Fibroblast of skin of left biceps (primary cell): ENCODE measurements around the gene ATF1.
"Not testable (repeated sequence)": the region's sequence is repeated elsewhere in the genome, so short reads cannot be mapped to it uniquely, and the experiment has no call there.

Experiments used
- DNase-seq, 2 experiments: peaks; one replicate each; pipeline ENCODE4 v3.0.0-alpha.2; 2013; ENCODE audit warnings: low read depth in 2 of 2

ATF1 gene

DNA sequence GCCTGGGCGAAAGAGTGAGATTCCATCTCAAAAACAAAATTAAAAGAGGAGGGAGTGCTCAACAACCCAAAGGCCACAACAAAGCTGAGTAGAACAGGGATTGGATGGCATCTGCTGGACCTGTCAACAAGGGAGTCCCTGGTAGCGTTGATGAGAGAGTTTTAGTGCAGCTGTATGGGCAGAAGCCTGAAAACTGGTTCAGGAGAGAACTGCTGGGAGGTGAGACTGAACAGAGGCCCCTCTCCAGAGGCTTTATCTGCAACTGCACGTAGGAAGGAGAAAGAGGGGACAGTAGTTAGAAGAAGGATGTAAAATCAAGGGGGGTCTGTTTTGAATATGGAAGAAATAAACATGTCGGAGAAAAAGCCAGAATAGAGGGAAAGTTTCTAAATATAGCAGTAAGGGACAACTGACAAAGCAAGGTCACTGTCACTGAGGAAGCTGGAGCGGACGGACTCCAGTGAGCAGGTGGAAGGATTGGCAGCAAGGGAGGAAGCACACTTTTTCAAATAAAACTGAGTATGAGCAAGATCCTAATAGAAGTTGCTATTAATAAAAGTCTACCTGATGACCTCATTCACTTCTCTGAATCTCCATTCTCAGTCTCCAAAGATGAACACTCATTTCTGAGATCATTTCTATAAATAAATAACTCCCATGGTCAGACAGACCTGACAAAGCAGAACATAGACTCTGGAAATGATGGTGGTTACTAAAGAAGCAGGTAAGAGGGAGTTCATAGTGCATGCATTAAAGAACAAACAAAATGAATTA, 11.8 kb upstream of the ATF1 start:
- DNase-seq: no peak

DNA sequence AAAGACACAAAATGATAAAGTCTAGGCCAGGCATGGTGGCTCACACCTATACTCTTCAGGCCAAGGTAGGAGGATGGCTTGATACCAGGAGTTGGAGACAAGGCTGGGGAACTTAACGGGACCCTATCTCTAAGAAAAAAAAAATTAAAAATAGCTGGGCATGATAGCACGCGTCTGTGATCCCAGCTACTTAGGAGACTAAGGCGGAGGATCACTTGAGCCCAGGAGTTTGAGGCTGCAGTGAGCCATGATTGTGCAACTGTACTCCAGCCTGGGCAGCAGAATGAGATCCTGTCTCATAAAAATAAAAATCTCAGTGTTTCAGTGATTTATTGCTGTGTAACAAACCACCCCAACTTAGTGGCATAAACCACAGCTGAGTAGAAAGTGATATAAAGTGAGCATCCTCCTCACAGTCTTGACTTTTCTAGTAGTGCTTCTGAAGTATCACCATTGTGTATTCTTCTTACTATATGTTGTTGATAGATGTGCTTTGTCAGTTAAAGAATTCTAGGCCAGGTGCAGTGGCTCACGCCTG, 10.6 kb upstream of the ATF1 start:
- DNase-seq: no peak

DNA sequence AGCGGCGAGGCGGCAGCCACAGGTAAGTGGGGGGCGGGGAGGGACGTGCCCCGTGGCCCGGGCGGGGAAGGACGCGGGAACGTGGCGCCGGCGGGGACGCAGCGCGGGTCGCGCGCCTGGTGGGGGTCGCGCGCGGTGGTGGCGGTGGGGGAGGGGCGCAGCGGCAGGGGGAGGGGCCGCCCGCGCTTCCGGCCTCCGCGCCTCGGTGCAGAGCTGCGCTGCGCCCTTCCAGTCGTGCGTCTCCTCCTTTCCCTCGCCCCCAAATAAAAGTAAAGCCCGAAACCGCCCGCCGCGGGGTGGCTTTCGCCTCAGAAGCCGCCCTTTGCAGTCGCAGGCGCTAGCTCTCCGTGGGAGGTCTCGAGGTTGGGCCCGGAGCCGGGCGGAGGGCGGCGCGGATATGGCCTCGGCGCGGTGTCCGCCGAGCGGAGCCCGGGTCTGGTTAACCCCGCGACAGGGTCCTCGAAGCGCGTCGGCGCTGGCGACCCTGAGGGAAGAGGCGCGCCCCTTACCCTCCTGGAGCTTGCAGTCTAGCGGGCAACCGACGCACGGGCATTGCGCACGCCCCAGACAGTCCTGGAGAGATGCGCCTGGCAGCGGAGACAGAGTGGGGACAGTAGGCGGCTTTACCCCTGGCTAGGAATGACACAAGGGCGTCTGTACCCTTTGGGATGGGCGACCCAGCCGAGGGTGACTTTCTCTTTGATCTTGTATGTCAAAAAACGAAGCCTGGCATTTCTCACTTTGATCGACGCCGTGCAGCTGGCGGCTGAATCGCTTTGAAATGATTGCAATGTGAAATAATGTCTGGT, 589 bp downstream of the ATF1 start:
- DNase-seq: no peak

DNA sequence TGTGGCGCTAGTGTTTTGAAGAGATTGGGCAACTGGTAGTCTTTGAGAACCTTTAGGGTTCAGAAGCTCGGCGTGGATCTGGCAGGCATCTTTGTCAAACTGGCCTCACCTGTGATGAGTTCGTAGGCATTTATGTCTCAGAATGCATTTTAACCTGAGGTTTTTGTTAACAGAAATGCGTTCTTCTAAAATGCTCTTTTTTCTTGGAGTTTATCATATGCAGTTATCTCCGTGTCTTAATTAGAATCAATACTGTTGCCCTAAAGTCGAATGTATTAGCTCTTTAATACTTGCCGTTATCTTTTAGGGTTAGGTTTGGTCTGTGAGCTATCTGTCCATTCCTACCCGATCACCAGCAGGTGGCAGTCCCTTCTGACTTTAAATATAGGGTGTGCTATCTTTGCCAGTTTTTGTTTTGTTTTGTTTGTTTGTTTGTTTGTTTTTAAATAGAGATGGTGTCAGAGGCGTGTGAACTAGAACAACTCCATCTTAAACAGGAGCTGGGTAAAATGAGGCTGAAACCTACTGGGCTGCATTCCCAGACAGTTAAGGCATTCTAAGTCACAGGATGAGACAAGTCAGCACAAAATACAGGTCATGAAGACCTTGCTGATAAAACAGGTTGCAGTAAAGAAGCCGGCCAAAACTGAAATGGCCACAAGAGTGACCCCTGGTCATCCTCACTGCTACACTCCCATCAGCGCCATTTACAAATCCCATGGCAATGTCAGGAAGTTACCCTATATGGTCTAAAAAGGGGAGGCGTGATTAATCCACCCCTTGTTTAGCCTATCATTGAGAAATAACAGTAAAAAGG, 1.4 kb downstream of the ATF1 start:
- DNase-seq: no peak

DNA sequence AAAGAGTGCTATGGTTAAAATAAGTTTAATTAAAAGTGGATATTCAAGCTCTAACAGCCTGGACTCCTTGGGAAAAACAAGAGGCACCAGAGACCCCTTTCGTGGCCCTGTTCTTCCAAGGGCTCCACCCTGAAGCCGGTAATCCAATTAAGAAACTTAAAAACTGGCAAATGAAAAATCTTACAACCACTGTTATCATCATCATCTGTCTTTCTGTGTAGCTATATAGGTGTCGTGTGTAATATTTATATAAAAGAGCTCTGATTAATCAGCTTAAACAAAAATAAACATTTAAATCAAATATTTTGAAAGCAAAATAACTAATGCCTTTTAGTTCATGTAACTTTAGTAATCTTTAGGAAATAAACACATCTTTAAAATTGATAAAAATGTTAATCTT, 4.5 kb downstream of the ATF1 start:
- no peak for DNase-seq

DNA sequence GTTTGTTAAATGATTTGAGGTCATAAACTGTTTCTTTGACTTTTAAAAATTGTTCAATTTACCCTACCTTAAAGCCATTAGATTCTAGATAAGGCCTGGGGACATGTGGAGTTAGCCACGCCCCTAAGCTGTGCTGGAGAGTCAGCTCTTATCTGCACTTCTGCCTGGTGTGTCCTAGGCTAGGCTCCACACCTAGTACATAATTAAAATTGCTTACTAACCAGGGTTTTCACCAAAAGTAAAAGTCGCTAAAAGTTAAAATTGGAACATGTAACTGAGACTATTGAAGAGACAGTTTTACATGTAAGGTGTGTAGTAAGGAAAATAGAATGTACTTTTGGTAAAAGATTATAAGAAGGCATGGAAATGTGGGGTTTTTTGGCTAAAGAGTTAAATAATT, 4.9 kb downstream of the ATF1 start:
- not testable (repeated sequence) for DNase-seq

DNA sequence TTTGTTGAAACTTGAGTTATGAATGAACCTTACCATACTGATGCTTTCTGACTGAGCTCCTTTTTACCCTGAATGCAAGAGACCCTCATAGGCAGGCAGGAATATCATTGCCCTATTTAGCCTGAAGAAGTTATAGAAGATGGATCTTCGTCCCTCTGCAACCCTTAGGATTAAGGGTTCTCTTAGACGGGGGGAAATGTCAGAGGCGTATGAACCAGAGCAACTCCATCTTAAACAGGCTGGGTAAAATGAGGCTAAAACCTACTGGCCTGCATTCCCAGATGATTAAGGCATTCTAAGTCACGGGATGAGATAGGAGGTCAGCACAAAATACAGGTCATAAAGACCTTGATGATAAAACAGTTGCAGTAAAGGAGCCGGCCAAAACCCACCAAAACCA, 7.5 kb downstream of the ATF1 start:
- no peak for DNase-seq

DNA sequence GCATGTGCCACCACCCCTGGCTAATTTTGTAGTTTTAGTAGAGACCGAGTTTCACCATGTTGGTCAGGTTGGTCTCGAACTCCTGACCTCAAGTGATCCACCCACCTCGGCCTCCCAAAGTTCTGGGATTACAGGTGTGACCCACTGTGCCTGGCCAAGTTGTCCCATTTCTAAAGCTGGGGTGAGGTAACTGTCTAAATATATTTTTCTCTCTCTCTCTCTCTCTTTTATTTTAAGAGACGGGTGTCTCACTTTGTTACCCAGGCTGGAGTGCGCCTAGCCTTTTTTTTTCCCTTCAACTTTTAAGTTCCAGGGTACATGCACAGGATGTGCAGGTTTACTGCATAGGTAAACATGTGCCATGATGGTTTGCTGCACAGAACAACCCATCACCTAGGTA, 8.6 kb downstream of the ATF1 start:
- no peak for DNase-seq

DNA sequence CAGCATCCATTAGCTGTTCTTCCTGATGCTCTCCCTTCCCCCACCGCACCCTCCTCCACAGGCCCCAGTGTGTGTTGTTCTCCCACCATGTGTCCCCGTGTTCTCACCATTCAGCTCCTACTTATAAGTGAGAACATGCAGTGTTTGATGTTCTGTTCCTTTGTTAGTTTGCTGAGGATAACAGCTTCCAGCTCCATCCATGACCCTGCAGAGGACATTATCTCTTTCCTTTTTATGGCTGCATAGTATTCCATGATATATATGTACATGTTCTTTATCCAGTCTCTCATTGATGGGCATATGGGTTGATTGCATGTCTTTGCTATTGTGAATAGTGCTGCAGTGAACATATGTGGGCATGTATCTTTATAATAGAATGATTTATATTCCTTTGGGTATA, 9.0 kb downstream of the ATF1 start:
- DNase-seq: no peak

DNA sequence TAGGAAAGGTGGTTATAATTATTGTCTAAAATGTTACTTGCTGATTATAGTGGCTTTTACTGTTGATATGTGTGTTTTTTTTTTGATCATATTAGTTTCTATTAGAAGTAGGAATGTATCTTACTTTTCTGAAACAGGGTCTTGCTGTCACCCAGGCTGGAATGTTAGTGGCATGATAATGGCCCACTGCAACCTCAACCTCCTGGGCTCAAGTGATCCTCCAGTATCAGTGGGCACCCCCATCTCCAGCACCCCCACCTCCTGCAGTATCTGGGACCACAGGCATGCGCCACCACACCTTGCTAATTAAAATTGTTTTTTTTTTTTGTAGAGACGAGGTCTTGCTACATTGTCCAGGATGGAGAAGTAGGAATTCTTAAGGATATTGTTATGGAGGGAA, 11.3 kb downstream of the ATF1 start:
- no peak for DNase-seq

DNA sequence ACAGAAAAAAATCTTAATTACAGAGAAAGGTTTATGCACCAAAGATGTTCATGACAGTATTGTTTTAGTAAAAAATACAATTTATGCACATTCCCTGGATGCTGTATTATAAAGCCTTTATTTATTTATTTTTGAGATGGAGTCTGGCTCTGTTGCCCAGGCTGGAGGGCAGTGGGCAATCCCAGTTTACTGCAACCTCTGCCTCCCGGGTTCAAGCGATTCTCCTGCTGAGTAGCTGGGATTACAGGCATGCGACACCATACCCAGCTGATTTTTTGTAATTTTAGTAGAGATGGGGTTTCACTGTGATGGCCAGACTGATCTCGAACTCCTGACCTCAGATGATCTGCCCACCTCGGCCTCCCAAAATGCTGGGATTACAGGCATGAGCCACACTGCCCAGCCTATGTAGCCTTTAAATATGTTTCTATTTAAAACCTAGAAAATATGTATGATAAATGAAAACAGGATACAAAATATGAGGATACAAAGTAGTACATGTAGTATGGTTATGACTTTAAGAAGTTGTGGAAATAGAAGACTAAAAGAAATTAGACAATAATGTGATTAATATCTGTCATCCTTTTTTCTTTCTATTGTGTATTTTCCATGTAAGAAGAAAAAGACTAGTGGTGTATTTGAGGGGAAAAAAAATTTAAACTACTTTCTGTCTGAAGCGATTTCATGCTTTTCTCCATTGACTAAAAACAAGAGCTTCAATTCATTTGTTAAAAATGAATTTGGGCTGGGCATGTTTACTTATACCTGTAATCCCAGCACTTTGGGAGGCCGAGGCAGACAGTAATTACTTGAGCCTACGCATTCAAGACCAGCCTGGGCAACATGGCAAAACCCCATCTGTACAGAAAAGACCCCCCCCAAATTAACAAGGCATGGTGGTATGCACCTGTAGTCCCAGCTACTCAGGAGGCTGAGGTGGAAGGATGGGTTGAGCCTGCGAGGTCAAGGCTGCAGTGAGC, 13.1 kb downstream of the ATF1 start:
- DNase-seq: no peak

DNA sequence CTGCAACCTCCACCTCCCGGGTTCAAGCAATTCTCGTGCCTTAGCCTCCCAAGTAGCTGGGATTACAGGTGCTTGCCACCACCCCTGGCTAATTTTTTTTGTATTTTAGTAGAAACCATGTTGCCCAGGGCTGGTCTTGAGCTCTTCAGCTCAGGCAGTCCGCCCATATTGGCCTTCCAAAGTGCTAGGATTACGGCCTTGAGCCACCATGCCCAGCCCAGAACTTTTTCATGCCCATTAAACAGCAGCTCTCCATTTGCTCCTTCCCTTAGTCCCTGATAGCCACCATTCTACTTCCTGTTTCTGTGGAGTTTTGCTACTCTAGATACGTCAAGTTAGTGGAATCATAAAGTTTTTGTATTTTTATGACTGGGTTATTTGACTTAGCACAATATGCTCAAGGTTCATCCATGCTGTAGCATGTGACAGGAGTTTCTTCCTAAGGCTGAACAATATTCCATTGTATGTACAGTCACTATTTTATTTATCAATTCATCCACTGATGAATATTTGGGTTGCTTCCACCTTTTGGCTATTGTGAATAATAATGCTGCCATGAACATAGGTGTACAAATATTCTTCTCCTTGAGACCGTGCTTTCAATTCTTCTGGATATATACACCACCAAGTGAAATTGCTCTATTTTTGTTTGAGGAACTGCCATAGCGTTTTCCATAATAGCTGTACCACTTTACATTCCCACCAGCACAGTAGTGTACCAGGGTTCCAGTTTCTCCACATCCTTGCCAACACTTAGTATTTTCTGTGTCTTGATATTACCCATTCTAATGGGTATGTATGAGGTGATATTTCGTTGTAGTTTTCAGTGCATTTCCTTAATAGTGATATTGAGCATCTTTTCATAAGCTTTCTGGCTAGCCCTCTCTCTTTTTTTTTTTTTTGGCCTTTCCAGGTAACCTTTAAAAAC, 15.0 kb downstream of the ATF1 start:
- DNase-seq: no peak

DNA sequence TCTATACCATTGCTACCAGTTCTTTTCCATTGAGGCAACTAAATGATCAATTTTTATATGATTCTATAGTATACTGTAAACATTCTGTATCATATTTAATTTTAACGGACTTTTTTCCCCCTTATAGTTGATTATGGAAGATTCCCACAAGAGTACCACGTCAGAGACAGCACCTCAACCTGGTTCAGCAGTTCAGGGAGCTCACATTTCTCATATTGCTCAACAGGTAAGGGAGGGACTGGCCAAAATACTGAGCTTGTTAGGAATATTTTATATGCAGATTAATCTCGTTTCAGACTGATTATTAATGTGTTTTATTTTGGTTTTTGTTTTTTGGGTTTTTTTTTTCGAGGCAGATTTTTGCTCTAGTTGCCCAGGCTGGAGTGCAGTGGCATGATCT, 16.1 kb downstream of the ATF1 start:
- no peak for DNase-seq

DNA sequence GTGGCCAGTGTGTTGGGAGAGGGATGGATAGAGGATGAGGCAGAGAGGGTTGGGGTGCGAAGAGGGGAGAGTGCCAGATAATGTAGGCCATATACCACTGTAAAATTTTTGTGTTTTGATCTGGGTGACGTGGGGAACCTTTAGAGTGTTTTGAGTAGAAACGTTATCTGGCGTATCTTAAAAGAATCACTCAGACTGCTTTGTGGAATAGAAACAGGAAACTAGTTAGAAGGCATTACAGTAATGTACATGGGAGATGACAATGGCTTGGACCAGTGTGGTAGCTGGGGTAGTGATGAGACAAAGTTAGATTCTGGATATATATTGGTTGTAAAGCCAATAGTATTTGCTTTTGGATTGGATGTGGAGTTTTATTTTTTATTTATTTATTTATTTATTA, 20.6 kb downstream of the ATF1 start:
- no peak for DNase-seq

DNA sequence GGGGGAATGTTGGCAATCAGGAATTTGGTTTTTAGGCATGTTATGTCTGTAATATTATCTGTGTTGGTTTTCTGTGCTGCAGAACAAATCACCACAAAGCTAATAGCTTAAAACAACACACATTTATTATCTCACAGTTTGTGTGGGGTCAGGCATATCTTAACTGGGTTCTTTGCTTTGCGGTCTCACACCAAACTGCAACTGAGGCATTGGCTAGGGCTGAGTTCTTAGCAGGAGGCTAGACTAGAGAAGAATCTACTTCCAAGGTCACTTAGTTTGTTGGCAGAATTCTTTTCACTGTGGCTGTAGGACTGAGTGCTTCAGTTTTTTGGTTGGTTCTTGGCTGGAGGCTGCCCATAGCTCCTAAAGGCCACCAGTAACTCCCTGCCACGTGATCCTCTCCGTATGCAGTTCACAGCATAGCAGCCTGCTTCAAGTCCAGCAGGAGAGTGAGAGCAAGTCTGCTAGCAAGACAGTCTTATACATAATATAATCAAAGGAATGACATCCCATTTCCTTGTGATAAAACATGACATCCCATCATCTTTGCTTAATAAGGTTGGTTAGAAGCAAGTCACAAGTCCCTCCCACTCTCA, 21.6 kb downstream of the ATF1 start:
- DNase-seq: no peak

DNA sequence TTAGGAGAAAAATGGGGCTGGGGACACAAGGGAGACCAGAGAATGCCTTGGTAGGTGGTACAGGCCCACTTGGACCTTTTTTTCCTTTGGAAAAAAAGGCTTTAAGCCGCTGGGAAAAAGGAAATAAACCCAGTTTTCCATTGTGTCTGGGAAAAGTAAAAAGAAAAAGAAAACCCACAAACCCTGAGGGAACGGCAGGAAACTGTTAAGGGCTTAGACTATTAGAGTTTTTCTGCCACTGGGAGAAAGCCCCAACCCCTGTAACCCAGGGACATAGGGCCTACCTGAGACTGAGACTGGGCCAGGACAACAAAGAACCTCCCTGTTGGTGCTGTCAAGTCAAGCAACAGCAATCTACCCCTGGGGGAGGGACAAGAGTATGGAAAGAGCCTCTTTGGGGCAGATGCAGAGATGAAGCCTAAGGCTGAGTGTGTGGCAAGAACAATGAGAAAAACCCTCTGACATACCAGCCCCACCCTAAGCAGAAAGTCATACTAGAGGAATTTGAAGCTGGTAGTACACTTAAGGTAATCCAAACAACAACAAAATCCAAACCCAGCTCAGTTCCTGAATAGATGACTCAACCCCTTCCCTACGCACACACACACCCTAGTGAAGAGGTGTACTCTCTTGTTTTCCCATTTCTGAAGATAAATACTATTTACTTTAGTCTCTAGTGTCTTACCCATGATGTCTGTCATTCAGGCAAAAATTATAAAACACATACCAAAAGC, 22.8 kb downstream of the ATF1 start:
- peak; percentile 51 to 56 for DNase-seq

DNA sequence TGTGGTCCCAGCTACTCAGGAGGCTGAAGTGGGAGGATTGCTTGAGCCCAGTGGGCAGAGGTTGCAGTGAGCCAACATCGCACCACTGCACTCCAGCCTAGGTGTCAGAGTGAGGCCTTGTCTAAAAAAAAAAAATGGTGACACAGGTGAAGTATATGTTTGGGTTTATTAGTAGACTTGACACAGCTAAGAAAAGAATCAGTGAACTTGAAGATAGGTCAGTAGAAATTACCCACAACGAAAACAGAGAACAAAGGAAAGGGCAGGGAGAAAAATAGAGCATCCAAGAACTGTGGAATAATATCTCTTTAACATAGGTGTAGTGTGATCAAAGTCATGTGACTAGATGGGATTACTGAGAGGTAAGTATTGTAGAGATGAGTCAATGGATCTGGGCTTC, 23.7 kb downstream of the ATF1 start:
- DNase-seq: no peak

DNA sequence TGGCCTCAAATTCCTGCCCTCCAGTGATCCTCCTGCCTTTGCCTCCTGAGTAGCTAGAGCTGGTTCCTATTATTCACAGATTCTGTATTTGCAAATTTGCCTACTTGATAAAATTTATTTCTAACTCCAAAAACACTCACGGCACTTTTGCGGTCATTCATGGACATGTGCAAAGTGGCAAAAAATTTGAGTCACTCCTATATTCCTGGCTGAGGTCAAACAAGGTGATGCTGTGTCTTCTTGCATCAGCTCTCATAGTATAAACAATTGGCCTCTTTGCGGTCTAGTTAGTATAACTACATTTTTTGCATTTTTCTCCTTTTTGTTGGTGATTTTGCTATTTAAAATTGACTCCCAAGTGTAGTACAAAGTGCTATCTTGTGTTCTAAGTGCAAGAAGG, 24.7 kb downstream of the ATF1 start:
- peak in 1 of 2 experiments; percentile 22 for DNase-seq

DNA sequence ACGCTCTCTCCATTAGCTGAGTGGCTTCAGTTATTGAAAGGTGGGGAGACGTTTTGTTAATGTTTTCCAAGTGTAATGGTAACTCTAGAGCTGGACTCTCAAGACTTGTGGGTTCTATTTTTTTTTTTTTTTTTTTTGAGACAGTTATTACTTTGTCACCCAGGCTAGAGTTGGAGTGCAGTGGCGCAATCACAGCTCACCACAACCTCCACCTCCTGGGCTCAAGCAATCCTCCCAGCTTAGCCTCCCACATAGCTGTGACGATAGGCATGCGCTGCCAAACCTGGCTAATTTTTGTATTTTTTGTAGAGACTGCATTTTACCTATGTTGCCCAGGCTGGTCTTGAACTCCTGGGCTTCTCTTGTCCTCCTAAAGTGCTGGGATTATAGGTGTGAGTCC, 26.2 kb downstream of the ATF1 start:
- DNase-seq: no peak
